Upper lobe of left lung (tissue), 6 donors: ENCODE results near the gene EFCC1. TPM values are rescaled to one million over a fixed set of nuclear protein-coding genes. Genes with fewer than 3 reads are reported as not detected.

ENCODE experiments used
- ATAC-seq, 2 donors: fragments of 200-7000 bp; cut with Tn5 transposase; one replicate each; pipeline ENCODE4 v1.9.1; 2022; ENCODE audit warnings: mild to moderate bottlenecking in 2 of 2, moderate library complexity in 2 of 2; ENCODE audit not compliant: low FRiP score in 2 of 2
- DNase-seq, 2 donors: peaks; one replicate each; pipeline ENCODE4 v3.0.0-alpha.2; 2019 to 2020
- H3K27ac ChIP-seq, 4 donors: fragments of 200-600 bp; sonication (generic); one replicate each; pipeline ENCODE4 v1.5.1; 2016 to 2019
- H3K27me3 ChIP-seq, 4 donors: fragments of 200-600 bp; sonication (generic); one replicate each; pipeline ENCODE4 v1.5.1; 2017 to 2019
- H3K36me3 ChIP-seq, 4 donors: fragments of 200-600 bp; sonication (generic); one replicate each; pipeline ENCODE4 v1.5.1; 2016 to 2019
- H3K4me1 ChIP-seq, 4 donors: fragments of 200-600 bp; sonication (generic); one replicate each; pipeline ENCODE4 v1.5.1; 2018 to 2019
- H3K4me3 ChIP-seq, 4 donors: fragments of 200-600 bp; sonication (generic); one replicate each; pipeline ENCODE4 v1.5.1; 2017 to 2019; ENCODE audit warnings: mild to moderate bottlenecking in 2 of 4, moderate library complexity in 1 of 4
- H3K9me3 ChIP-seq, 4 donors: fragments of 200-600 bp; sonication (generic); one replicate each; pipeline ENCODE4 v1.5.1; 2018 to 2019
- EP300 ChIP-seq, 4 donors: sonication (generic); formaldehyde crosslinking; IDR thresholded peaks; one replicate each; pipeline ENCODE4 v1.5.1; 2017; ENCODE audit warnings: antibody characterized with exemption in 4 of 4, control low read depth in 2 of 4
- POLR2A ChIP-seq, 4 donors: fragments of 450-650 bp; IDR thresholded peaks; one replicate each; pipeline ENCODE4 v1.5.1; 2016 to 2017; ENCODE audit warnings: antibody characterized with exemption in 4 of 4, mild to moderate bottlenecking in 2 of 4
- POLR2AphosphoS5 ChIP-seq, 2 donors: sonication (generic); formaldehyde crosslinking; IDR thresholded peaks; one replicate each; pipeline ENCODE4 v1.5.1; 2017; ENCODE audit warnings: antibody characterized with exemption in 2 of 2
- WGBS, 2 donors: methylation state at CpG; one replicate each; pipeline ENCODE4 v1.1.5; 2017 to 2018; 5-methylcytosine and 5-hydroxymethylcytosine counted together
- total RNA-seq, 6 donors: library from RNA; depleted of rRNA in 4 of 6; stranded (reverse); fragments of >200 nt in 4 of 6; gene quantifications; one replicate each; pipeline versions ENCODE4 v1.1.0 to v1.2.1, GENCODE V29; 2016 to 2021
- TF ChIP-seq, protein P1 (sequence below), 6 experiments: fragments of 450-650 bp in 4 of 6; fragments of 200-600 bp in 2 of 6; sonication (generic) in 2 of 6; IDR thresholded peaks; one replicate each; pipeline ENCODE4 v1.5.1; 2016 to 2019; ENCODE audit warnings: antibody characterized with exemption in 6 of 6
- donor health status: DM: no; HTN: no; CAD: no; lungs with moderate emphysema.
- donor health status: DM: no; HTN: yes; CAD: no; lungs with severe emphysema.

The EFCC1 gene, protein sequence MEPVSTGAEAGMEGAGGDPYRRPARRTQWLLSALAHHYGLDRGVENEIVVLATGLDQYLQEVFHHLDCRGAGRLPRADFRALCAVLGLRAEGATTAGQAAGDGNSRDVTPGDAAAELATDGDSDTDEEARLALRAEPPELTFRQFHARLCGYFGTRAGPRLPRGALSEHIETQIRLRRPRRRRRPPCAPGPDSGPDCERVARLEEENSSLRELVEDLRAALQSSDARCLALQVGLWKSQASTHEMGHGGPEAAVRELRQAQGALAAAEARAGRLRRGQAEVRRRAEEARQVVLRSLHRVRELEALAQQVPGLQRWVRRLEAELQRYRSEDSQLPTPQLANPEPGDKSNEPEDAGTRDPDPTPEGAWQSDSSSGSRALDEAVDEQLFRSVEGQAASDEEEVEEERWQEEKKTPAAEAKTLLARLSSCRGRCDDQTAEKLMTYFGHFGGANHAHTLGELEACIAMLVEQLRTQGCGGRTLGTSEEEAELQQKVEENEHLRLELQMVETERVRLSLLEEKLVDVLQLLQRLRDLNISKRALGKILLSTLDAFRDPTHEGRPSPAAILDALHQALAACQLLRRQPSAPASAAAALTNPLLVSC
- total RNA-seq: 10 to 100 TPM in 3 of 6 donors, 1 to 10 TPM in 3; 3.1 to 20.6 (median 11.4) TPM

DNA sequence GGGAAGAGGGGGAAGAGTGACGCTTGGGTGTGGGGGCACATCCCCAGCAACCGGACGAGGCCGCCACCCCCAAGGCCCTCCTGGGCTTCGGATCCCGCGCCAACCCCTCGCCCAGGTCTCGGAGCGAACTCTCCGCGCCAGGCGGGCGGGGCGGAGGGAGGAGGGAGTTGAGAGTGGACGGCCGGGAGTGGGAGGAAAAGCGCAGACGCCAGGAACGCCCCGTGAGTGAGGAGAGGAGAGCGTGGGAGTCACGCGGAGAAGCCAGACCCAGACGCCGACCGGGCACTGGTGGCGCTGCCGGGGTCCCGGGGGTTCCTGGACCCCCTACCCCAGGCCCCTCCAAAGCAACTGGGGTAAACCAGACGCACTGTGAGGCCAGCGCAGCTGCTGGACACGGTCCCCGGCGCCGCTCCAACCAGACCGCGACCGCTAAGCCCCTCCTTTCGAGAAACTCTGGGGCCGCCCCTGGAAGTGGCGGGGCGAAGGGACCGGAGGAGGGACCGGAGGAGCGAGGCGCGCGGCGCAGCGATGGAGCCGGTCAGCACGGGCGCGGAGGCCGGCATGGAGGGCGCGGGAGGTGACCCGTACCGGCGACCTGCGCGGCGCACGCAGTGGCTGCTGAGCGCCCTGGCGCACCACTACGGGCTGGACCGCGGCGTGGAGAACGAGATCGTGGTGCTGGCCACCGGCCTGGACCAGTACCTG is at the start of gene EFCC1:
Gene EFCC1, plus strand, starts transcription at position 204 of the 705 bp plus-strand sequence. Its CDS starts 325 bp downstream, at position 529.
- peaks cover 0 to 23% (median 14%) of the 10 kb centered on the region in 4 donors for H3K27me3 ChIP-seq
- H3K4me3 ChIP-seq: peak within 1 kb of the TSS; percentile 43 to 85 (median 64)
- ATAC-seq (peak; percentile 73 to 91), DNase-seq (peak; percentile 47 to 91)
- no peaks in the 10 kb centered on the region for H3K9me3 ChIP-seq
- TF ChIP-seq POLR2A (IDR thresholded peaks at IDR 0.05) (peak in 3 of 4 donors; percentile 42 to 52 (median 47)), EP300 (IDR thresholded peaks at IDR 0.05) (no peak), POLR2AphosphoS5 (IDR thresholded peaks at IDR 0.05) (peak; percentile 18 to 59)
- peaks cover 43 to 66% (median 53%) of the 10 kb centered on the region in 4 donors for H3K4me1 ChIP-seq
- H3K27ac ChIP-seq: peak within 1 kb of the TSS; percentile 79 to 88 (median 86)
- no peaks in the 10 kb centered on the region for H3K36me3 ChIP-seq
- WGBS, 2 donors: 2% methylated on average over 59 of the region's 74 CpGs; no CpG with 5 or more reads in 1 of the 2 donors

DNA sequence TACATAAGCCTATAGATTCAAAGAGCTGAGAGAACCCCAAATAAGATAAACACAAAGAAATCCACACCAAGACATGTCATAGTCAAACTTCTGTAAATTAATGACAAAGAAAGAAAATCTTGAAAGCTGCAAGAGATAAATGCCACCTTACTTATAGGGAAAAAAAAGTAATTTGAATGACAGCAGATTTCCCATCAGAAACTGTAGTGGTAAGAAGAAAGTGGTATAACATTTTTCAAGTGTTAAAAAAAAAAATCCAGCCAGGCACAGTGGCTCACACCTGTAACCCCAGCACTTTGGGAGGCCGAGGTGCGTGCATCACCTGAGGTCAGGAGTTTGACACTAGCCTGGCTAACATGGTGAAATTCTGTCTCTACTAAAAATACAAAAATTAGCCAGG is 44.7 kb upstream of the EFCC1 start:
- H3K27ac ChIP-seq: no peak overlapping the region
- H3K36me3 ChIP-seq: no peaks in the 10 kb centered on the region
- H3K4me1 ChIP-seq: no peaks in the 10 kb centered on the region
- no peaks in the 10 kb centered on the region for H3K9me3 ChIP-seq
- DNase-seq: no peak
- no peak overlapping the region for H3K4me3 ChIP-seq
- no peak for ATAC-seq
- 94 to 100% methylated on average over 2 of the region's 2 CpGs for WGBS, 2 donors
- H3K27me3 ChIP-seq: no peaks in the 10 kb centered on the region
- no peak for TF ChIP-seq POLR2AphosphoS5 (IDR thresholded peaks at IDR 0.05)
- no peak for TF ChIP-seq POLR2A (IDR thresholded peaks at IDR 0.05)
- no peak for TF ChIP-seq EP300 (IDR thresholded peaks at IDR 0.05)
- TF ChIP-seq, protein P1, sequence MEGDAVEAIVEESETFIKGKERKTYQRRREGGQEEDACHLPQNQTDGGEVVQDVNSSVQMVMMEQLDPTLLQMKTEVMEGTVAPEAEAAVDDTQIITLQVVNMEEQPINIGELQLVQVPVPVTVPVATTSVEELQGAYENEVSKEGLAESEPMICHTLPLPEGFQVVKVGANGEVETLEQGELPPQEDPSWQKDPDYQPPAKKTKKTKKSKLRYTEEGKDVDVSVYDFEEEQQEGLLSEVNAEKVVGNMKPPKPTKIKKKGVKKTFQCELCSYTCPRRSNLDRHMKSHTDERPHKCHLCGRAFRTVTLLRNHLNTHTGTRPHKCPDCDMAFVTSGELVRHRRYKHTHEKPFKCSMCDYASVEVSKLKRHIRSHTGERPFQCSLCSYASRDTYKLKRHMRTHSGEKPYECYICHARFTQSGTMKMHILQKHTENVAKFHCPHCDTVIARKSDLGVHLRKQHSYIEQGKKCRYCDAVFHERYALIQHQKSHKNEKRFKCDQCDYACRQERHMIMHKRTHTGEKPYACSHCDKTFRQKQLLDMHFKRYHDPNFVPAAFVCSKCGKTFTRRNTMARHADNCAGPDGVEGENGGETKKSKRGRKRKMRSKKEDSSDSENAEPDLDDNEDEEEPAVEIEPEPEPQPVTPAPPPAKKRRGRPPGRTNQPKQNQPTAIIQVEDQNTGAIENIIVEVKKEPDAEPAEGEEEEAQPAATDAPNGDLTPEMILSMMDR (IDR thresholded peaks at IDR 0.05): no peak

DNA sequence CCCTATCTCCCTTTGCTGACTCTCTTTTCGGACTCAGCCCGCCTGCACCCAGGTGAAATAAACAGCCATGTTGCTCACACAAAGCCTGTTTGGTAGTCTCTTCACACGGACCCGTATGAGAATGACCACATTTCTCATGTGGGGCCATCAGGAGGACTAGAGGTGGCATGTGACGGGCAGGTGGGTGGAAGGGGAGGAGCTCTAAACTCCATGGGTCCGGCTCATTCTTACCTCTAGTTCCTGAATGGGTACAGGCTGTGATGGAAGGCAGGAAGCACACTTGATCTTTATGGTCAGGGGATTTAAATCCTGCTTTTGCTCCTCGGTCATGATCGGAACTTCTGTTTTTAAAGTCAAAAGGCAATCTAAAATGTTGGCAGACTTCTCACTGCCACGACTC is 35.8 kb upstream of the EFCC1 start:
- TF ChIP-seq POLR2AphosphoS5 (IDR thresholded peaks at IDR 0.05) (no peak), EP300 (IDR thresholded peaks at IDR 0.05) (no peak), POLR2A (IDR thresholded peaks at IDR 0.05) (no peak)
- TF ChIP-seq, protein P1 (IDR thresholded peaks at IDR 0.05): no peak
- no peaks in the 10 kb centered on the region for H3K9me3 ChIP-seq
- WGBS, 2 donors: 84 to 87% methylated on average over 9 of the region's 9 CpGs
- no peaks in the 10 kb centered on the region for H3K36me3 ChIP-seq
- ATAC-seq (no peak), DNase-seq (no peak)
- H3K27me3 ChIP-seq: no peaks in the 10 kb centered on the region
- H3K4me3 ChIP-seq: no peak overlapping the region
- no peak overlapping the region for H3K27ac ChIP-seq
- H3K4me1 ChIP-seq: peaks cover 2 to 3% (median 3%) of the 10 kb centered on the region in 4 donors

DNA sequence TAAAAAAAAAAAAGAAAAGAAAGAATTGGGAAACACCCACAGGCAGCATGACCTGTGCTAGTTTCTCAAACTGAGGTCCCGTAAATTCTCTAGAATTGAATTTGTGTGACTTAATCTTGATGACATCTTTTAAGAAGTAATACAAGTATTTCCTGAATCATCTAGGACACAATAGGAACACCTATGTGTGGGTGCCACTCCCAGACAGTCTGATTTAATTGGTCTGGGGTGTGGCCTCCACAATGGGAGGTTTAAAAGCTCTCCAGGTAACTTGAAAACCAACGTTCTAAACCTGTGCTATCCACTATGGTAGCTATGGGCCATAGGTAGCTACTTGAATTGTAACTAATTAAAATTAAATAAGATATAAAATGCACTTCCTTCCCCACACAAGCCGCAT is 35.3 kb upstream of the EFCC1 start:
- H3K36me3 ChIP-seq: no peaks in the 10 kb centered on the region
- ATAC-seq: no peak
- TF ChIP-seq EP300 (IDR thresholded peaks at IDR 0.05) (no peak), POLR2AphosphoS5 (IDR thresholded peaks at IDR 0.05) (no peak), POLR2A (IDR thresholded peaks at IDR 0.05) (no peak)
- TF ChIP-seq, protein P1 (IDR thresholded peaks at IDR 0.05): no peak

More for the DNA sequence above, 35.3 kb upstream of the EFCC1 start:
- Histone ChIP-seq H3K27me3 (no peaks in the 10 kb centered on the region), H3K9me3 (no peaks in the 10 kb centered on the region), H3K4me1 (peaks cover 7 to 8% (median 8%) of the 10 kb centered on the region in 4 donors), H3K27ac (no peak overlapping the region), H3K4me3 (no peak overlapping the region)
- 72 to 77% methylated on average over 3 of the region's 3 CpGs for WGBS, 2 donors
- DNase-seq: no peak
